Ascending aorta (tissue), 2 donors: ENCODE results near the gene SP3. TPM values are rescaled to one million over a fixed set of nuclear protein-coding genes. Genes with fewer than 3 reads are reported as not detected.

ENCODE experiments used
- DNase-seq, 2 donors: peaks; one replicate each; pipeline ENCODE4 v3.0.0-alpha.2; 2019; ENCODE audit warnings: low spot score in 2 of 2
- H3K27ac ChIP-seq, 2 donors: fragments of 200-600 bp; sonication (generic); one replicate each; pipeline ENCODE4 v1.5.1; 2016 to 2017; ENCODE audit warnings: mild to moderate bottlenecking in 1 of 2
- H3K27me3 ChIP-seq: fragments of 200-600 bp; sonication (generic); one replicate; pipeline ENCODE4 v1.5.1; 2017
- H3K36me3 ChIP-seq, 2 donors: fragments of 200-600 bp; sonication (generic); one replicate each; pipeline ENCODE4 v1.5.1; 2016
- H3K4me1 ChIP-seq, 2 donors: fragments of 200-600 bp; sonication (generic); one replicate each; pipeline ENCODE4 v1.5.1; 2016 to 2017; ENCODE audit warnings: mild to moderate bottlenecking in 1 of 2
- H3K4me3 ChIP-seq, 2 donors: fragments of 200-600 bp; sonication (generic); one replicate each; pipeline ENCODE4 v1.5.1; 2016 to 2017; ENCODE audit warnings: mild to moderate bottlenecking in 1 of 2
- H3K9me3 ChIP-seq, 2 donors: fragments of 200-600 bp; sonication (generic); one replicate each; pipeline ENCODE4 v1.5.1; 2016
- CTCF ChIP-seq, 3 experiments: fragments of 200-600 bp in 2 of 3; fragments of 450-650 bp in 1 of 3; sonication (generic) in 2 of 3; IDR thresholded peaks; one replicate each; pipeline ENCODE4 v1.5.1; 2016 to 2019; ENCODE audit warnings: antibody characterized with exemption in 3 of 3, mild to moderate bottlenecking in 1 of 3, moderate library complexity in 1 of 3
- intact Hi-C: fragments of 100-400 bp; cut with DNase I; formaldehyde crosslinking; loops from one replicate; pipeline ENCODE4 v1.15.1; 2023
- total RNA-seq: library from RNA; depleted of rRNA; stranded (reverse); fragments of >200 nt; gene quantifications from one replicate; pipeline ENCODE4 v1.1.0, GENCODE V29; 2016

SP3 gene
- total RNA-seq, 1 donor from 2014 or later, result 58.0 TPM

GRCh38 chr2:173962583-173963110 is 2.5 kb downstream of the SP3 start:
- peak overlapping the region; percentile 99 for H3K27ac ChIP-seq
- intact Hi-C loops, result loop anchor here (10.0 kb wide), 2 partner anchors 888 to 1408 kb away; partner anchors contain the start of genes MAP3K20 and PDK1
- peaks cover 0 to 5% of the 10 kb centered on the region in 2 donors for H3K36me3 ChIP-seq
- no peak for TF ChIP-seq CTCF (IDR thresholded peaks at IDR 0.05)
- no peaks in the 10 kb centered on the region for H3K9me3 ChIP-seq
- H3K27me3 ChIP-seq, result no peaks in the 10 kb centered on the region
- no peak for DNase-seq
- peak overlapping the region; percentile 93 to 98 for H3K4me3 ChIP-seq
- H3K4me1 ChIP-seq, result peaks cover 0 to 23% of the 10 kb centered on the region in 2 donors

- H3K4me3 ChIP-seq, result peak overlapping the region; percentile 93 to 98
- no peaks in the 10 kb centered on the region for H3K9me3 ChIP-seq
- peaks cover 0 to 5% of the 10 kb centered on the region in 2 donors for H3K36me3 ChIP-seq
- H3K27me3 ChIP-seq, result no peaks in the 10 kb centered on the region
- H3K4me1 ChIP-seq, result peaks cover 0 to 28% of the 10 kb centered on the region in 2 donors
- intact Hi-C loops, result loop anchor here (10.0 kb wide), 2 partner anchors 887 to 1407 kb away; partner anchors contain the start of genes MAP3K20 and PDK1
- DNase-seq, result no peak
- peak overlapping the region; percentile 28 to 99 for H3K27ac ChIP-seq
- TF ChIP-seq CTCF (IDR thresholded peaks at IDR 0.05), result no peak
These were observed 3.1 kb downstream of the SP3 start for GRCh38 chr2:173962031-173962430.

GRCh38 chr2:173961346-173961705 is 3.8 kb downstream of the SP3 start:
- TF ChIP-seq CTCF (IDR thresholded peaks at IDR 0.05), result no peak
- Histone ChIP-seq H3K9me3 (no peaks in the 10 kb centered on the region), H3K4me3 (no peak overlapping the region), H3K36me3 (peaks cover 0 to 9% of the 10 kb centered on the region in 2 donors), H3K4me1 (peaks cover 0 to 29% of the 10 kb centered on the region in 2 donors), H3K27me3 (no peaks in the 10 kb centered on the region), H3K27ac (peak overlapping the region in 1 of 2 donors; percentile 99)
- intact Hi-C loops, result loop anchor here (10.0 kb wide), 2 partner anchors 887 to 1407 kb away; partner anchors contain the start of genes MAP3K20 and PDK1
- DNase-seq, result no peak

GRCh38 chr2:173959909-173960308 is 5.3 kb downstream of the SP3 start:
- H3K27me3 ChIP-seq, result no peaks in the 10 kb centered on the region
- intact Hi-C loops, result loop anchor here (10.0 kb wide), 2 partner anchors 885 to 1405 kb away; partner anchors contain the start of genes MAP3K20 and PDK1
- peak overlapping the region in 1 of 2 donors; percentile 17 for H3K27ac ChIP-seq
- H3K4me1 ChIP-seq, result peaks cover 0 to 36% of the 10 kb centered on the region in 2 donors
- no peak for DNase-seq
- H3K36me3 ChIP-seq, result peaks cover 11 to 23% of the 10 kb centered on the region in 2 donors
- no peaks in the 10 kb centered on the region for H3K9me3 ChIP-seq
- TF ChIP-seq CTCF (IDR thresholded peaks at IDR 0.05), result no peak
- no peak overlapping the region for H3K4me3 ChIP-seq

GRCh38 chr2:173959358-173959884 is 5.8 kb downstream of the SP3 start:
- Histone ChIP-seq H3K4me3 (no peak overlapping the region), H3K27me3 (no peaks in the 10 kb centered on the region), H3K4me1 (peaks cover 0 to 39% of the 10 kb centered on the region in 2 donors), H3K9me3 (no peaks in the 10 kb centered on the region), H3K27ac (peak overlapping the region in 1 of 2 donors; percentile 17), H3K36me3 (peaks cover 14 to 27% of the 10 kb centered on the region in 2 donors)
- TF ChIP-seq CTCF (IDR thresholded peaks at IDR 0.05), result no peak
- no peak for DNase-seq
- intact Hi-C loops, result no loop called here
